Measurements from ENCODE around the gene MEGF6. TPM values are rescaled to one million over a fixed set of nuclear protein-coding genes. Genes with fewer than 3 reads are reported as not detected.
A peak's percentile ranks its signal among the peaks of the same experiment; 100 is the strongest.
"Not testable (repeated sequence)": the region's sequence is repeated elsewhere in the genome, so short reads cannot be mapped to it uniquely, and the experiment has no call there.

Gene MEGF6
- total RNA-seq, 1 donor: 2.2 TPM

- DNase-seq (ENCODE audit: low read depth): no peak
- TF ChIP-seq CTCF (IDR thresholded peaks at IDR 0.05; ENCODE audit: insufficient read depth, low read depth, low read length): no peak
- no peak overlapping the region for H3K4me3 ChIP-seq (ENCODE audit: low read depth, low read length)
Measured at GRCh38 chr1:3593334-3593733, 18.0 kb downstream of the MEGF6 start.

GRCh38 chr1:3590951-3591865 is 20.1 kb downstream of the MEGF6 start:
- no peak overlapping the region for H3K4me3 ChIP-seq (ENCODE audit: low read depth, low read length)
- TF ChIP-seq CTCF (IDR thresholded peaks at IDR 0.05; ENCODE audit: insufficient read depth, low read depth, low read length): no peak
- no peak for DNase-seq (ENCODE audit: low read depth)

- H3K4me3 ChIP-seq (ENCODE audit: low read depth, low read length): no peak overlapping the region
- peak; percentile 17 for DNase-seq (ENCODE audit: low read depth)
- no peak for TF ChIP-seq CTCF (IDR thresholded peaks at IDR 0.05; ENCODE audit: insufficient read depth, low read depth, low read length)
Measured at GRCh38 chr1:3590139-3590763, 21.1 kb downstream of the MEGF6 start.

- no peak for DNase-seq (ENCODE audit: low read depth)
- H3K4me3 ChIP-seq (ENCODE audit: low read depth, low read length): no peak overlapping the region
- TF ChIP-seq CTCF (IDR thresholded peaks at IDR 0.05; ENCODE audit: insufficient read depth, low read depth, low read length): no peak
Measured at GRCh38 chr1:3588395-3588794, 22.9 kb downstream of the MEGF6 start.

GRCh38 chr1:3586986-3587759 is 24.1 kb downstream of the MEGF6 start:
- DNase-seq (ENCODE audit: low read depth): no peak
- no peak overlapping the region for H3K4me3 ChIP-seq (ENCODE audit: low read depth, low read length)
- no peak for TF ChIP-seq CTCF (IDR thresholded peaks at IDR 0.05; ENCODE audit: insufficient read depth, low read depth, low read length)

GRCh38 chr1:3585940-3586568 is 25.3 kb downstream of the MEGF6 start:
- no peak overlapping the region for H3K4me3 ChIP-seq (ENCODE audit: low read depth, low read length)
- no peak for TF ChIP-seq CTCF (IDR thresholded peaks at IDR 0.05; ENCODE audit: insufficient read depth, low read depth, low read length)
- DNase-seq (ENCODE audit: low read depth): no peak

- not testable (repeated sequence) for DNase-seq (ENCODE audit: low read depth); H3K4me3 ChIP-seq (ENCODE audit: low read depth, low read length)
Measured at GRCh38 chr1:3585353-3585868, 25.9 kb downstream of the MEGF6 start.
